ENCODE measurements around the gene RAPGEF6.
"Not testable (repeated sequence)": the region's sequence is repeated elsewhere in the genome, so short reads cannot be mapped to it uniquely, and the experiment has no call there.

The RAPGEF6 gene

DNA sequence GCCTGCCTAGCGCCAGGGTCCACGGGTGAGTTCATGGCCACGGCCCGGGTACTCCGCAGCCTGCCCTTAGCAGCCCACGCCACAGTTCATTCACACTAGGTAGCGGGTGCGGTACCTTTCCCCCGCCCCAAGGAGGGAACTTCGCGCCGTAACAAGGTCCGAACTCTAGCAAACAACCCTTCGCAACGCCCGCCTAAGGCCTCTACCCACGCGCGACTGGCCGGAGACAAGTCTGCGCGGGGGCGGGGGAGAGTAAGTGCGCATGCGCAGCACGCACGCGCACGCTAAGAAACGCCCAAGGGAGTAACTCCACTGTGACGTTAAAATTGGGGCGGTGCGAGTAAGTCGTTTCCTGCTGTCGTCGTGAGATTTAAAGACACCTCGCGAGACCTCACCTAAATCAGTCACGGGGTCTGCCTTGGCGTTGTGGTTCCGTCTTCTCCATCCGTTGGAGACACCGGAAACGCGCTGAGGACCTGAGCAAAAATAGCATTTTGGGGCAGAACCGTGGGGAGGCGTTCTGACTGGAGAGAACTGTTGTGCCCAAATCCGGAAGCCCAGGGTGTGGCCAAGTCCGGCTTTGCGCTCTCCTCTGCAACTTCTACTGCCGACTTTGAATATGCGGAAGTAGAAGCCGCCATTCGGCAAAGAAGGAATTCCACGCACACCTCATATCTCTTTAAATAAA lies at the start of gene RAPGEF6:
RAPGEF6 (minus strand) TSS at position 234 of the 688 bp plus-strand sequence; CDS start at position 35, 199 bp downstream.
- DNase-seq = peak; percentile 91

GRCh38 chr5:131684595-131684994 lies 49.6 kb upstream of the RAPGEF6 start:
- DNase-seq = no peak

- no peak for DNase-seq
These were observed 49.0 kb upstream of the RAPGEF6 start for GRCh38 chr5:131684051-131684450.

DNA sequence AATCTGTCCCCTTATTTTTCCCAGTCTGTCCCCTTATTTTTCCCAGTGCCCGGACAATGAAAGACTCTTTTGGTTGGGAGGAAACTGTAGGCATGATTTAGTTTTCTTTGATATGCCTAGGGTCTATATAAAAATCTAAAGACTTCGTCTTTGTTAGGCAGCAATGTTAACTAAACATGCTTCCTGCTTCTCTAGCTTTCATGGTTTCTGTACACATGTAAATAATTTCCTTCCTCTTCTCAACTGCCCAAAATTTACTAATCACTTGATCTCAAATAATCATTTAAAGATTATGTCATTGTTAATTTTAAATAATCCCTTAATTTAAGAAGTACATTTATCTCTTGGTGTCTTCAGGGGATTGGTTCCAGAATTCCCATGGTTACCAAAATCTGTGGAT lies 47.8 kb upstream of the RAPGEF6 start:
- DNase-seq = no peak

DNA sequence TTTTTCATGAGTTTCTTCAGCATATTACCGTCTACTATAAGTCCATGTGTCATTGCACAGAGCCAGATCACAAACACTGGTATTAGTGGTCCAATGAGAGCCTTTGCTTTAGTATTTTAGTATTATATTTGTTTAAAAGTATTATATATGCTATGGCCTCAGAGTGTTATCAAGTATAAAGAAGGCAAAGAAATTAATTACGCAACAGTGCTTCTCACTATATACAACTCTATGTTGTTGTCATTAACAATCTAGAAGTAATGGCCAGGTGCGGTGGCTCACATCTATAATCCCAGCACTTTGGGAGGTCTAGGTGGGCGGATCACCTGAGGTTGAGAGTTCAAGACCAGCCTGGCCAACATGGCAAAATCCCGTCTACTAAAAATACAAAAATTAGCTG lies 47.1 kb upstream of the RAPGEF6 start:
- no peak for DNase-seq

GRCh38 chr5:131679911-131680310 lies 44.9 kb upstream of the RAPGEF6 start:
- no peak for DNase-seq

- not testable (repeated sequence) for DNase-seq
These were observed 43.2 kb upstream of the RAPGEF6 start for GRCh38 chr5:131678273-131678672.

GRCh38 chr5:131677115-131677514 lies 42.1 kb upstream of the RAPGEF6 start:
- no peak for DNase-seq

GRCh38 chr5:131672776-131673175 lies 37.7 kb upstream of the RAPGEF6 start:
- no peak for DNase-seq

GRCh38 chr5:131671994-131672655 lies 37.1 kb upstream of the RAPGEF6 start:
- DNase-seq = no peak

GRCh38 chr5:131671409-131671808 lies 36.4 kb upstream of the RAPGEF6 start:
- no peak for DNase-seq

DNA sequence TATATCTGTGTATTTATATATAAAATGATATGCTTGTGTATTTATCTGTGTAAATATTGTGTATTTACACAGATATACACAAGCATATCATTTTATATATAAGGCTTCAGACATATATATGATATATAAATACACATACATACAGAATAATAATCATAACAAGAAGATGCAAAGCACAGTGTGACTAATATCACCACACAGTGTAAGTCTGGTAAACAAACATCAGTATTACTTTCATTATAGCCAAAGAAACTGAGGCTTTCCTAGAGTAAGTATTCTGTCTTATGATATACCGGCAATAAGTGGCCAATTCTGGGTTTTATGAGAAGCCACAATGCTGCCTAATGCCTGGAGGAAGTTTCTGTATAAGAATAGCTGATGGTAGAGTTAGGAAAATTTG lies 29.9 kb upstream of the RAPGEF6 start:
- DNase-seq = no peak

- DNase-seq = no peak
These were observed 26.9 kb upstream of the RAPGEF6 start for GRCh38 chr5:131661933-131662332.

DNA sequence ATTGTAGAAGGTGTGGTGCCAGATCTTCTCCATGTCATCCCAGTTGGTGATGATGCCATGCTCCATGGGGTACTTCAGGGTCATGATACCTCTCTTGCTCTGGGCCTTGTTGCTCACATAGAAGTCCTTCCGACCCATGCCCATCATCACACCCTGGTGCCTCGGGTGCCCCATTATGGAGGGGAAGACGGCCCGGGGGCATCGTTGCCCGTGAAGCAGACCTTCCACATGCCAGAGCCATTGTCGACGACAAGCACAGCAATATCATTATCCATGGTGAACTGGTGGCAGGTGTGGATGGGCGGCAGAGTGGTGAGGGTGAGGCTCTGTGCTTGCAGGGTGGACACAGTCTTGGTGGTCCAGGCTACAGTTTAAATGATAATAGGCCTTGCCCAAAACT lies 24.8 kb upstream of the RAPGEF6 start:
- DNase-seq = no peak

GRCh38 chr5:131659290-131659689 lies 24.3 kb upstream of the RAPGEF6 start:
- no peak for DNase-seq

DNA sequence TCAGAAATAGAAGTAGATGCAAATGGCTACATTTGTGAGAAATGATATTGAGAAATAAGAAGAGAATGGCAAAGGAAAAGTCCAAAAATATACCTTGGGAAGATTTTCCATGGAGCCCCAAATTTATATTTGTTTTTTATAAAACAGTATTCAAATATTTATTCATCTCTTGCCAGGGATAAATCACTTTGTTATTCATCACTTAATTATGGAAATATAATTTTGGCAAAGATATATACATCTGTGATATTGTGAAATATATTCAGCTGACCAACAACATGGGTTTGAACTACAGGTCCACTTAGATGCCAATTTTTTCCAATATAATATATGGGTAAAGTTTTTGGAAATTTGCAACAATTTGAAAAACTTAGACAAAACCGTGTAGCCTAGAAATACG lies 19.7 kb upstream of the RAPGEF6 start:
- no peak for DNase-seq

DNA sequence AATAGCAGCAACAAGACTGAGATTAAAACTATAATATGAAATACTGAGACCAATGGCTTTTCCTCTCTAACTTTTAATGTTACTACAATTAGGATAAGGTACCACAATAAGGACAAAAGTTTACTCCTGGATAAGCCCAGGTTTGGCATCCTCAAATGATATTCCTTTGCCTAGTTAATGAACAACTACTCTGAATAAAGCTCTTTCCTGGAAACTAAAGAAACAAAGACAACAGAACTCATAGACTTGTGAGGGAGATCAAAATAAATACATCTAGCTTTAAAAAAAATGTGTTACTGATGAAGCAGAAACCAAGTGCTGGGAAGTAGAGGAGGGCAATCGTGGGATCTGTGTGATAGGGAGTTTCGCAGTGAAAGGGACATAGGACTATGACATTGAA lies 19.3 kb upstream of the RAPGEF6 start:
- no peak for DNase-seq

- DNase-seq = no peak
These were observed 14.1 kb upstream of the RAPGEF6 start for GRCh38 chr5:131649161-131649560.

DNA sequence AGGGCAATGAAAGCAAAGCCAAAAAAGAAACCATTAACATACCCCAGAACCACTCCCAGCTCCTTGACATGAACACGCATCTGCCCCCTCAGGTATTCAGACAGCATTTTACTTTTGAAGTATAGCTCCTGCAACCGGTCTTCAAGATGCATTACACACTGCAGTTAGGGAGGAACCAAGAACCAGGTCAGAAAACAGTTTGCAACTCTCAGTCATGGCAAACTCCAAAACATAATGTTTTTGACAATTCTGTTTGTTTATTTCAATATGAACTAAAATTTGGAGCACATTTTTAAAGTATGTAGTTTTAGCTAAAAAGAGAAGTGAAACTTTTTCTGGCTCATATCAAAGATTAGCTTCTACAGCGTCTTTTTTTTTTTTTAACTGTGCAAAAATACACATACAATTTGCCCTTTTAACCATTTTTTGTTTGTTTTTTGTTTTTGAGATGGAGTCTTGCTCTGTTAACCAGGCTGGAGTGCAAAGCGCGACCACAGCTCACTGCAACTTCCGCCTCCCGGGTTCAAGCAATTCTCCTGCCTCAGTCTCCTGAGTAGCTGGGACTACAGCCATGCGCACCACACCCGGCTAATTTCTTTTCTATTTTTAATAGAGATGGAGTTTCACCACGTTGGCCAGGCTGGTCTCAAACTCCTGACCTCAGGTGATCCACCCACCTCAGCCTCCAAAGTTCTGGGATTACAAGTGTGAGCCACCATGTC lies 12.2 kb upstream of the RAPGEF6 start:
- DNase-seq = no peak

DNA sequence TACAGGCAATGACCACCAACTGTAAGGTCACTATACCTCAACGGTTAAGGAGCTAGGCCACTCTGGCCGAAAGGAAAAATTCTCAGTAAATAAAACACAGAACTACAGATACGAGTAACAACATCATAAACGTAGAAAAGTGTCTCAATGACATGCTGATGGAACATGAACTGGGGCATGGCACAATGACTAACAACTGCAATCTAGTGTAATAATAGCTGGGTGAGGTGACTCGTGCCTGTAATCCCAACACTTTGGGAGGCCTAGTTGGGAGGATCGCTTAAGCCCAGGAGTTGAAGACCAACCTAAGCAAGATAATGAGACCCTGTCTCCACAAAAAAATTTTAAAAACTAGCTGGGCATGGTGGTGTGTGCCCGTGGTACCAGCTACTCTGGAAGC lies 9.8 kb upstream of the RAPGEF6 start:
- no peak for DNase-seq

DNA sequence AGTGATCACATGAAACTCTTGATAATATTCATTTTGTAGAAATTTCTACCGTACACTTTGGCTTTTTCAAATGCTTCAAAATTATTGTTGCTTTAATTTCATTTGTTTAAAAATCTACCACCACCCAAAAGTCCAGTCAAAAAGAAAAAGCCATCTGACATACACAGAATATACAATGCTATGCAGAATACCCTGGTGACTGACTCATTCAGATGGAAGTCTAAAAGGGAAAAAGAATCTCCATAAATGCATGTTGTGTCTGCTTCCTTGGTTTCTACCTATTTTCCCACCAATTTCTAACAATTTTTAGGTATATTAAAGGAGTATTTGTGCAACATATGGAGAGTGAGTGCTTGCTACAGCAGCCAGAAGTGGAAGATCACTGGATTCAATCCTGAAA lies 9.3 kb upstream of the RAPGEF6 start:
- no peak for DNase-seq

- DNase-seq = no peak
These were observed 6.5 kb upstream of the RAPGEF6 start for GRCh38 chr5:131641494-131641893.

- peak; percentile 56 for DNase-seq
These were observed 5.2 kb upstream of the RAPGEF6 start for GRCh38 chr5:131640043-131640856.
